Neural cell (in vitro differentiated cells): ENCODE data around the gene ANKRD44.

ENCODE experiments used
- POLR2AphosphoS5 ChIP-seq: IDR thresholded peaks from 2 replicates; pipeline ENCODE4 v1.6.1; 2012
- SMC3 ChIP-seq: fragments of 450-650 bp; conservative IDR thresholded peaks from 2 replicates; pipeline ENCODE4 v1.6.1; 2014; ENCODE audit warnings: antibody characterized with exemption, mild to moderate bottlenecking, moderate library complexity; ENCODE audit not compliant: poor library complexity
- TF ChIP-seq, protein P1 (sequence below): fragments of 450-650 bp; IDR thresholded peaks from 2 replicates; pipeline ENCODE4 v1.5.1; 2014; ENCODE audit warnings: antibody characterized with exemption, mild to moderate bottlenecking, moderate library complexity; ENCODE audit not compliant: poor library complexity, severe bottlenecking

- TF ChIP-seq, protein P1, sequence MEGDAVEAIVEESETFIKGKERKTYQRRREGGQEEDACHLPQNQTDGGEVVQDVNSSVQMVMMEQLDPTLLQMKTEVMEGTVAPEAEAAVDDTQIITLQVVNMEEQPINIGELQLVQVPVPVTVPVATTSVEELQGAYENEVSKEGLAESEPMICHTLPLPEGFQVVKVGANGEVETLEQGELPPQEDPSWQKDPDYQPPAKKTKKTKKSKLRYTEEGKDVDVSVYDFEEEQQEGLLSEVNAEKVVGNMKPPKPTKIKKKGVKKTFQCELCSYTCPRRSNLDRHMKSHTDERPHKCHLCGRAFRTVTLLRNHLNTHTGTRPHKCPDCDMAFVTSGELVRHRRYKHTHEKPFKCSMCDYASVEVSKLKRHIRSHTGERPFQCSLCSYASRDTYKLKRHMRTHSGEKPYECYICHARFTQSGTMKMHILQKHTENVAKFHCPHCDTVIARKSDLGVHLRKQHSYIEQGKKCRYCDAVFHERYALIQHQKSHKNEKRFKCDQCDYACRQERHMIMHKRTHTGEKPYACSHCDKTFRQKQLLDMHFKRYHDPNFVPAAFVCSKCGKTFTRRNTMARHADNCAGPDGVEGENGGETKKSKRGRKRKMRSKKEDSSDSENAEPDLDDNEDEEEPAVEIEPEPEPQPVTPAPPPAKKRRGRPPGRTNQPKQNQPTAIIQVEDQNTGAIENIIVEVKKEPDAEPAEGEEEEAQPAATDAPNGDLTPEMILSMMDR: no peak
- TF ChIP-seq SMC3: no peak
- no peak for TF ChIP-seq POLR2AphosphoS5
Measured at GRCh38 chr2:196965651-196966050, 344.9 kb downstream of the ANKRD44 start.
